GM06990 (cell line): Measurements from ENCODE around the gene HSPA1B.

Experiments
- DNase-seq: peaks from one replicate; pipeline ENCODE4 v3.0.0-alpha.2; 2011; ENCODE audit not compliant: insufficient read length; ENCODE audit errors: extremely low read depth
- H3K27me3 ChIP-seq: replicated peaks from 2 replicates; pipeline ENCODE4 v1.6.0; 2011; ENCODE audit warnings: low read length; ENCODE audit not compliant: control insufficient read depth, insufficient read depth
- H3K36me3 ChIP-seq: 2 replicates; pipeline ENCODE4 v1.5.1; 2011; ENCODE audit warnings: low read length; ENCODE audit not compliant: control insufficient read depth, insufficient read depth
- H3K4me3 ChIP-seq: replicated peaks from 2 replicates; pipeline ENCODE4 v1.5.1; 2011; ENCODE audit warnings: low read depth, mild to moderate bottlenecking, control low read depth, low read length
- CTCF ChIP-seq: IDR thresholded peaks from 2 replicates; pipeline ENCODE4 v1.5.1; 2011; ENCODE audit warnings: low read length, control low read depth, mild to moderate bottlenecking, inconsistent platforms; ENCODE audit not compliant: insufficient read depth, poor library complexity, severe bottlenecking

The HSPA1B gene

GRCh38 chr6:31870385-31870921 lies 42.9 kb downstream of the HSPA1B start:
- Histone ChIP-seq H3K27me3 (no peaks in the 10 kb centered on the region; the same call in 1 of the 2 replicates), H3K4me3 (no peak overlapping the region), H3K36me3 (no peaks in the 10 kb centered on the region)
- no peak for DNase-seq
- TF ChIP-seq CTCF = no peak

DNA sequence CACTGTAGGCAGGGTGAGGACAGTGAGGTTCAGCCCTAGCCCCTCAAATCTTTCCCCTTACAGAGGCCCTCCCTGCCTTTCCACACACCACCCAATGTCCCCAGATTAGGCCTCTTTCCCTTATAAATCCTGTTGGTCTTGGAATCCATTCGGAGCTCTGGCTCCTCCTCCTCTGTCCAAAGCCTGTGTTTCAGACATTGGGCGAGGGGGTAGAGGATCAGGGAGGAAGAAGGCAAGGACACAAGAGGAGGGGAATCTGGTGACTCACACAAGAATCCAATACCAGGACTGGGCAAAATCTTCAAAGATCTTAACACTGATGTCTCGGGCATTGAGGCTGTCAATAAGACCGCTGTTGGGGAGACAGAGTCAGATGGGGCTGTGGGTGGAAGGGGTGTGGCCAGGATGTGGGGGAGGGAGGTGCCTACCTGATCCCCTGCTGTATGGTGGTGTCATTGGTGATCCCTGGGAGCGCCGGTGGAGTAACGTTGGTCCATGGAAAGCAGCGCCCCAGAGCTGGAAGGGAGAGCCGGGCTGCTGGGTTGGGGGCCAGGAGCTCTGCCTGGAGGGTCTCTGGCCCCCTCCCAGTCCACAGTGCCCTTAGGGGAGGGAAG lies 43.6 kb downstream of the HSPA1B start:
- DNase-seq = no peak
- no peak for TF ChIP-seq CTCF
- H3K4me3 ChIP-seq = no peak overlapping the region
- no peaks in the 10 kb centered on the region; the same call in 1 of the 2 replicates for H3K27me3 ChIP-seq
- H3K36me3 ChIP-seq = no peaks in the 10 kb centered on the region

- no peak for DNase-seq
- H3K27me3 ChIP-seq = no peaks in the 10 kb centered on the region; the same call in 1 of the 2 replicates
- no peak overlapping the region for H3K4me3 ChIP-seq
Observed at GRCh38 chr6:31874084-31874670, 46.6 kb downstream of the HSPA1B start.

GRCh38 chr6:31874836-31875572 lies 47.5 kb downstream of the HSPA1B start:
- H3K27me3 ChIP-seq = no peaks in the 10 kb centered on the region; the same call in 1 of the 2 replicates
- TF ChIP-seq CTCF = no peak

More at GRCh38 chr6:31874084-31874670, 46.6 kb downstream of the HSPA1B start:
- H3K36me3 ChIP-seq = no peaks in the 10 kb centered on the region
- no peak for TF ChIP-seq CTCF

DNA sequence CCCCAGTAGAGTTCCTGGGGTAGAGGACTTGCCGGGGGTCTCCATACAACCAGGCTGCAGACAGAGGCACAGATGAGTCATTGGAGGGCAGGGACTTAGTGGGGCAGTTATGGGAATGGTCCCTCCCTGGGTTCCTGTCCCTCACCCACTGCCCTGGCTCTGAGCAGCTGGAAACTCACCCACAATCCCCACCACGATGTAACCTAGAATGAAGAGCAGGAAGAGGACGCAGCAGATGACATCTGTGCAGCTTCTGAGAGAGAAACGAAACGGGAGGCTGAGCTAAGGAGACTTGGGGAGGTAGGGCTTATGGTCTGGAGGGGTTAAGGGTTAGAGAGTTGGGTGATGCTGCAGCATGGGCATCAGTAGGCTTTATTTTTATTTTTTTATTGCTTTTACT lies 48.3 kb downstream of the HSPA1B start:
- Histone ChIP-seq H3K27me3 (no peaks in the 10 kb centered on the region), H3K36me3 (peaks cover 7% of the 10 kb centered on the region), H3K4me3 (no peak overlapping the region)
- no peak for TF ChIP-seq CTCF
- DNase-seq = no peak

More at GRCh38 chr6:31874836-31875572, 47.5 kb downstream of the HSPA1B start:
- Histone ChIP-seq H3K36me3 (peaks cover 3% of the 10 kb centered on the region), H3K4me3 (no peak overlapping the region)
- DNase-seq = no peak
